Measurements from ENCODE around the gene IQSEC1. TPM values are rescaled to one million over a fixed set of nuclear protein-coding genes. Genes with fewer than 3 reads are reported as not detected.

IQSEC1 gene
- total and polyA plus RNA-seq, 2 donors (not counting 1 experiment from before 2014, with no cell fraction given): 96.7 to 222 TPM

DNA sequence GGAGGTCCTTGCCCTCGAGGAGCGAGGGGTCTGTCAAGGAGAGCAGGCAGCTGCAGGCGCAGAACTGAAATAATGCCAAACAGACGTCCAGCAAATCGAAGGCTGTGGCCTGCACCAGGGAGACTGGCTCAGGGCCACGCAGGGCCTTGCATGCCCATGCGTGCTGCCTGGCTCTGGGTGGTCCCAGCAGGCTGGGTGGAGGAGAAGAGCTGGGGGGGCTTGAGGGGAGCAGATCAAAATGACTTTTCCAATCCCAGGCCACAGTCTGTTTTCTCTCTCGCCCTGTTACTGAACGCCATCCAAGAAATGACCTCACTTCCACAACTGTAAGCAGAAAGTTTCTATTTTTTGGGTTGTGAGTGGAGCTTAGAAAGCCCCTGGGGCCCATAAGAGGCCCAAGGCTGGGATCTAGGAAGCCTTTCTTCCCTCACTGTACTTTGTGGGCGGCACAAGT is 134.9 kb downstream of the IQSEC1 start:
- H3K27ac ChIP-seq (ENCODE audit: low read length in 2 of 2): no peak overlapping the region
- WGBS (ENCODE audit: insufficient coverage): 96% methylated on average over 6 of the region's 10 CpGs
- H3K4me3 Mint-ChIP-seq: no peak overlapping the region
- no peaks in the 10 kb centered on the region for H3K9me3 ChIP-seq (ENCODE audit: control extremely low read depth in 1 of 3, control insufficient read depth in 2 of 3, insufficient read depth in 1 of 3, low read length in 2 of 3)
- H3K4me1 ChIP-seq (ENCODE audit: control insufficient read depth in 2 of 2, insufficient read depth in 2 of 2, low read length in 2 of 2): no peaks in the 10 kb centered on the region
- no peak overlapping the region for H3K4me3 ChIP-seq (ENCODE audit: control extremely low read depth in 1 of 5, extremely low read depth in 1 of 5, insufficient read depth in 1 of 5, low read depth in 2 of 5, low read length in 4 of 5)
- no peak for TF ChIP-seq EZH2 (IDR thresholded peaks at IDR 0.05; ENCODE audit: borderline replicate concordance, insufficient read depth, low read depth, low read length, poor library complexity, severe bottlenecking)
- TF ChIP-seq, protein P1, sequence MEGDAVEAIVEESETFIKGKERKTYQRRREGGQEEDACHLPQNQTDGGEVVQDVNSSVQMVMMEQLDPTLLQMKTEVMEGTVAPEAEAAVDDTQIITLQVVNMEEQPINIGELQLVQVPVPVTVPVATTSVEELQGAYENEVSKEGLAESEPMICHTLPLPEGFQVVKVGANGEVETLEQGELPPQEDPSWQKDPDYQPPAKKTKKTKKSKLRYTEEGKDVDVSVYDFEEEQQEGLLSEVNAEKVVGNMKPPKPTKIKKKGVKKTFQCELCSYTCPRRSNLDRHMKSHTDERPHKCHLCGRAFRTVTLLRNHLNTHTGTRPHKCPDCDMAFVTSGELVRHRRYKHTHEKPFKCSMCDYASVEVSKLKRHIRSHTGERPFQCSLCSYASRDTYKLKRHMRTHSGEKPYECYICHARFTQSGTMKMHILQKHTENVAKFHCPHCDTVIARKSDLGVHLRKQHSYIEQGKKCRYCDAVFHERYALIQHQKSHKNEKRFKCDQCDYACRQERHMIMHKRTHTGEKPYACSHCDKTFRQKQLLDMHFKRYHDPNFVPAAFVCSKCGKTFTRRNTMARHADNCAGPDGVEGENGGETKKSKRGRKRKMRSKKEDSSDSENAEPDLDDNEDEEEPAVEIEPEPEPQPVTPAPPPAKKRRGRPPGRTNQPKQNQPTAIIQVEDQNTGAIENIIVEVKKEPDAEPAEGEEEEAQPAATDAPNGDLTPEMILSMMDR (IDR thresholded peaks at IDR 0.05): no peak
- no peaks in the 10 kb centered on the region for H3K27me3 Mint-ChIP-seq
- DNase-seq (no peak), ATAC-seq (ENCODE audit: low read depth) (no peak)
- no peak overlapping the region for H2AFZ ChIP-seq (ENCODE audit: insufficient read depth, low read depth, low read length, poor library complexity, severe bottlenecking)
- intact Hi-C loops (cut with micrococcal nuclease): no loop called here
- H4K20me1 ChIP-seq (ENCODE audit: control insufficient read depth, insufficient read depth, low read length, poor library complexity, severe bottlenecking): peaks cover 100% of the 10 kb centered on the region
- peaks cover 0 to 94% of the 10 kb centered on the region in 2 experiments for H3K36me3 ChIP-seq (replicated peaks in 1 of 2; ENCODE audit: control extremely low read depth in 1 of 2, control insufficient read depth in 1 of 2, extremely low read depth in 1 of 2, insufficient read depth in 2 of 2, low read length in 1 of 2)
- peaks cover 99% of the 10 kb centered on the region for H3K79me2 ChIP-seq (ENCODE audit: control insufficient read depth, insufficient read depth, low read length)
- H3K27ac Mint-ChIP-seq: no peak overlapping the region
- no peak overlapping the region for H3K9ac ChIP-seq (ENCODE audit: low read length)
- no peak overlapping the region for H3K4me2 ChIP-seq (replicated peaks; ENCODE audit: low read depth, low read length, poor library complexity, severe bottlenecking)
- ChIA-PET POLR2A (no interaction called here), CTCF (no interaction called here)
- H3K9me3 Mint-ChIP-seq (ENCODE audit: insufficient read depth): no peaks in the 10 kb centered on the region
- H3K4me1 Mint-ChIP-seq: peaks cover 9% of the 10 kb centered on the region
- H3K27me3 ChIP-seq (replicated peaks in 1 of 4; ENCODE audit: control extremely low read depth in 1 of 4, control insufficient read depth in 3 of 4, insufficient read depth in 4 of 4, low read length in 3 of 4): no peaks in the 10 kb centered on the region

DNA sequence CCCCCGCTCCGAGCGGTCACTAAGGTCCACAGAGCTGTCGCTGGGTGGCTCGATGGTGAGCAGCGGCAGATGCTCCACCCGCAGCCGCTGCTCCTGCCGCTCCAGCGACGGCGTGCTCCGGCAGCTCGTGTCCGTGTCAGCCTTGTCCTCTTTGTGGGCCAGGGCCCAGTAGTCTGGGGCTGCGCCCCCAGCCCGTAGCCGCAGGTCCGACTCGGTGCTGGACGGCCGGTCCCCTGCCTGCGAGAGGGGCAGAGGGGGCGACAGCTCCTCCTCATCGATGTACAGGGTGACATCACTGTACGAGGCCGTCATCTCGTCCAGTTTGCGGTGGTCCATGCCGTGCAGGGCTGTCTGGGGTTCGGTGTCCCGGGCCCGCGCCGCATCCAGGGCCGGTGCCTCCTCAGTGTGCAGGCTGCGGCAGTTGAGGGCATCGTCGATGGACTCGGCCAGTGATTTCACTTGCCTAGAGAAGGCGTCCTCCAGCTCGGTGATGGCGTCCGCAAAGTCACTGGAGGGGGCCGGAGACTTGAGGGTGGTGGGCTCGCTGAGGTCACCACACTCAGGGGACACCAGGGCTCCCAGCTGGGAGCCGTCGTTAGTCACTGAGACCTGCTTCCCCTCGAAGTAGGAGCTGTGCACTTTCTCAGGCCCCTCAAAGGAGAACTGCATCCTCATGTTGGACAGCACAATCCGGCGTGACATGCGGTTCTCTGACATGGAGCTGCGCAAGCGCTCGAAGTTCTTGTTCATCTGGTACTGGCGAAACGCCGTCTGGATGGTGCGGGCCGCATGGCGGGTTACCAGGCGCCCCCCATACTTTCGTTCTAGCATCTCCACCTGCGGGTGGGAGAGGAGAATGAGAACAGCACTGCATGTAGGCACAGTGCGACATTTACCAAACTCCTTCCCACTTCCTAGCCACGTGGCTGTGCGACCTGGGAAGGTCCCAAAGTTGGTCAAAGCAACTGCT is 137.1 kb downstream of the IQSEC1 start:
- no peaks in the 10 kb centered on the region for H3K9me3 Mint-ChIP-seq (ENCODE audit: insufficient read depth)
- no peak overlapping the region for H3K27ac Mint-ChIP-seq

More for the DNA sequence above, 137.1 kb downstream of the IQSEC1 start:
- Histone ChIP-seq H3K4me3 (ENCODE audit: control extremely low read depth in 1 of 5, extremely low read depth in 1 of 5, insufficient read depth in 1 of 5, low read depth in 2 of 5, low read length in 4 of 5) (no peak overlapping the region), H3K4me2 (replicated peaks; ENCODE audit: low read depth, low read length, poor library complexity, severe bottlenecking) (no peak overlapping the region), H3K27me3 (replicated peaks in 1 of 4; ENCODE audit: control extremely low read depth in 1 of 4, control insufficient read depth in 3 of 4, insufficient read depth in 4 of 4, low read length in 3 of 4) (no peaks in the 10 kb centered on the region), H4K20me1 (ENCODE audit: control insufficient read depth, insufficient read depth, low read length, poor library complexity, severe bottlenecking) (peaks cover 100% of the 10 kb centered on the region), H3K27ac (ENCODE audit: low read length in 2 of 2) (no peak overlapping the region), H3K36me3 (replicated peaks in 1 of 2; ENCODE audit: control extremely low read depth in 1 of 2, control insufficient read depth in 1 of 2, extremely low read depth in 1 of 2, insufficient read depth in 2 of 2, low read length in 1 of 2) (peaks cover 8 to 95% of the 10 kb centered on the region in 2 experiments), H3K9ac (ENCODE audit: low read length) (no peak overlapping the region), H3K4me1 (ENCODE audit: control insufficient read depth in 2 of 2, insufficient read depth in 2 of 2, low read length in 2 of 2) (no peaks in the 10 kb centered on the region), H3K79me2 (ENCODE audit: control insufficient read depth, insufficient read depth, low read length) (peaks cover 100% of the 10 kb centered on the region), H2AFZ (ENCODE audit: insufficient read depth, low read depth, low read length, poor library complexity, severe bottlenecking) (no peak overlapping the region), H3K9me3 (ENCODE audit: control extremely low read depth in 1 of 3, control insufficient read depth in 2 of 3, insufficient read depth in 1 of 3, low read length in 2 of 3) (no peaks in the 10 kb centered on the region)
- ChIA-PET CTCF (interaction anchor here (0.7 kb wide), 1 partner anchor 91 kb away, joined by 3 read pairs; no protein-coding TSS in a partner anchor), POLR2A (interaction anchor here (0.7 kb wide), 1 partner anchor 24 kb away, joined by 4 read pairs; no protein-coding TSS in a partner anchor)
- ATAC-seq (ENCODE audit: low read depth) (no peak), DNase-seq (no peak)
- H3K4me3 Mint-ChIP-seq: no peak overlapping the region
- H3K4me1 Mint-ChIP-seq: peaks cover 7% of the 10 kb centered on the region
- no peak for TF ChIP-seq EZH2 (IDR thresholded peaks at IDR 0.05; ENCODE audit: borderline replicate concordance, insufficient read depth, low read depth, low read length, poor library complexity, severe bottlenecking)
- TF ChIP-seq, protein P1 (IDR thresholded peaks at IDR 0.05): no peak
- intact Hi-C loops (cut with micrococcal nuclease): no loop called here
- no peaks in the 10 kb centered on the region for H3K27me3 Mint-ChIP-seq
- WGBS (ENCODE audit: insufficient coverage): 98% methylated on average over 63 of the region's 67 CpGs
